SHP77 treated with DMSO at 0.1 percent for 48 hours (cell line): ENCODE results near the gene MOB3B.

Experiments used
- DNase-seq: peaks from one replicate; lab custom pipeline; 2025; lab: John Stamatoyannopoulos, UW

Gene MOB3B

GRCh38 chr9:27447031-27447683 lies 82.5 kb downstream of the MOB3B start:
- DNase-seq = no peak

- DNase-seq = no peak
Observed at GRCh38 chr9:27445688-27446087, 83.9 kb downstream of the MOB3B start.

GRCh38 chr9:27445057-27445595 lies 84.5 kb downstream of the MOB3B start:
- DNase-seq = no peak

GRCh38 chr9:27442464-27442863 lies 87.2 kb downstream of the MOB3B start:
- no peak for DNase-seq

- no peak for DNase-seq
Observed at GRCh38 chr9:27441741-27442070, 87.9 kb downstream of the MOB3B start.

- no peak for DNase-seq
Observed at GRCh38 chr9:27440888-27441740, 88.5 kb downstream of the MOB3B start.

- no peak for DNase-seq
Observed at GRCh38 chr9:27438522-27438921, 91.1 kb downstream of the MOB3B start.

- no peak for DNase-seq
Observed at GRCh38 chr9:27437652-27438373, 91.8 kb downstream of the MOB3B start.

- DNase-seq = no peak
Observed at GRCh38 chr9:27436234-27436633, 93.4 kb downstream of the MOB3B start.

- no peak for DNase-seq
Observed at GRCh38 chr9:27433631-27434325, 95.8 kb downstream of the MOB3B start.

GRCh38 chr9:27432308-27432707 lies 97.3 kb downstream of the MOB3B start:
- DNase-seq = no peak

GRCh38 chr9:27431543-27432147 lies 98.0 kb downstream of the MOB3B start:
- DNase-seq = no peak

GRCh38 chr9:27430750-27431535 lies 98.7 kb downstream of the MOB3B start:
- no peak for DNase-seq

GRCh38 chr9:27429917-27430316 lies 99.7 kb downstream of the MOB3B start:
- DNase-seq = no peak

- no peak for DNase-seq
Observed at GRCh38 chr9:27429436-27429835, 100.2 kb downstream of the MOB3B start.

- DNase-seq = no peak
Observed at GRCh38 chr9:27428551-27428950, 101.1 kb downstream of the MOB3B start.

GRCh38 chr9:27427272-27427643 lies 102.4 kb downstream of the MOB3B start:
- DNase-seq = no peak

- no peak for DNase-seq
Observed at GRCh38 chr9:27426511-27427271, 102.9 kb downstream of the MOB3B start.

GRCh38 chr9:27425827-27426510 lies 103.6 kb downstream of the MOB3B start:
- DNase-seq = no peak
